Activated CD4-positive, alpha-beta T cell treated with anti-CD3 and anti-CD28 coated beads, Interleukin-2, amount 50 U/mL, for 48 hours (primary cell): ENCODE data around the gene CDH8.
"Not testable (repeated sequence)": the region's sequence is repeated elsewhere in the genome, so short reads cannot be mapped to it uniquely, and the experiment has no call there.

Source experiments
- DNase-seq, 2 experiments: peaks; one replicate each; pipeline ENCODE4 v3.0.0-alpha.2; 2020

Gene CDH8

GRCh38 chr16:61836804-61837393 lies 199.3 kb downstream of the CDH8 start:
- DNase-seq, result no peak

GRCh38 chr16:61834082-61834481 lies 202.2 kb downstream of the CDH8 start:
- DNase-seq, result no peak

- no peak for DNase-seq
Observed at GRCh38 chr16:61831351-61831917, 204.8 kb downstream of the CDH8 start.

- DNase-seq, result no peak
Observed at GRCh38 chr16:61829631-61830030, 206.6 kb downstream of the CDH8 start.

GRCh38 chr16:61823326-61823725 lies 212.9 kb downstream of the CDH8 start:
- DNase-seq, result no peak

GRCh38 chr16:61820820-61821219 lies 215.4 kb downstream of the CDH8 start:
- DNase-seq, result no peak

GRCh38 chr16:61820398-61820797 lies 215.8 kb downstream of the CDH8 start:
- no peak for DNase-seq

- DNase-seq, result no peak
Observed at GRCh38 chr16:61818850-61819249, 217.4 kb downstream of the CDH8 start.

- no peak for DNase-seq
Observed at GRCh38 chr16:61817583-61818278, 218.5 kb downstream of the CDH8 start.

GRCh38 chr16:61814726-61815347 lies 221.4 kb downstream of the CDH8 start:
- DNase-seq, result no peak

GRCh38 chr16:61813339-61813738 lies 222.9 kb downstream of the CDH8 start:
- no peak for DNase-seq

GRCh38 chr16:61812251-61812650 lies 224.0 kb downstream of the CDH8 start:
- DNase-seq, result no peak

GRCh38 chr16:61807551-61807950 lies 228.7 kb downstream of the CDH8 start:
- no peak for DNase-seq

- not testable (repeated sequence) for DNase-seq
Observed at GRCh38 chr16:61801217-61801616, 235.0 kb downstream of the CDH8 start.

- DNase-seq, result no peak
Observed at GRCh38 chr16:61798741-61799140, 237.5 kb downstream of the CDH8 start.

- DNase-seq, result no peak
Observed at GRCh38 chr16:61797961-61798507, 238.2 kb downstream of the CDH8 start.

GRCh38 chr16:61797296-61797795 lies 238.9 kb downstream of the CDH8 start:
- no peak for DNase-seq

GRCh38 chr16:61792194-61792909 lies 243.9 kb downstream of the CDH8 start:
- DNase-seq, result no peak

- DNase-seq, result no peak
Observed at GRCh38 chr16:61791464-61791863, 244.8 kb downstream of the CDH8 start.

- not testable (repeated sequence) for DNase-seq
Observed at GRCh38 chr16:61781855-61782254, 254.4 kb downstream of the CDH8 start.

- DNase-seq, result no peak
Observed at GRCh38 chr16:61780161-61780560, 256.1 kb downstream of the CDH8 start.

GRCh38 chr16:61770301-61770700 lies 265.9 kb downstream of the CDH8 start:
- DNase-seq, result no peak

- DNase-seq, result no peak
Observed at GRCh38 chr16:61763991-61764390, 272.2 kb downstream of the CDH8 start.
